ENCODE results near the gene MEGF11. TPM values are rescaled to one million over a fixed set of nuclear protein-coding genes. Genes with fewer than 3 reads are reported as not detected.

Gene MEGF11
- total RNA-seq, 2 donors from 2014 or later = not detected

- H3K4me1 ChIP-seq (replicated peaks) = no peaks in the 10 kb centered on the region
- no peaks in the 10 kb centered on the region for H3K9me3 ChIP-seq
- intact Hi-C loops (cut with DNase I) = no loop called here
- TF ChIP-seq CTCF (IDR thresholded peaks at IDR 0.05) (no peak), POLR2AphosphoS5 (IDR thresholded peaks at IDR 0.05) (no peak), POLR2A (IDR thresholded peaks at IDR 0.05) (no peak)
- no peak for DNase-seq (ENCODE audit: low spot score)
- H3K4me3 ChIP-seq = peak overlapping the region in 1 of 2 donors; percentile 63
- H3K27ac ChIP-seq = no peak overlapping the region
- no peaks in the 10 kb centered on the region for H3K27me3 ChIP-seq (replicated peaks; ENCODE audit: insufficient read depth)
- no peaks in the 10 kb centered on the region for H3K36me3 ChIP-seq
- 23% methylated on average over 3 of the region's 3 CpGs for WGBS
Measured at GRCh38 chr15:66294932-66295235, 41.3 kb upstream of the MEGF11 start.

DNA sequence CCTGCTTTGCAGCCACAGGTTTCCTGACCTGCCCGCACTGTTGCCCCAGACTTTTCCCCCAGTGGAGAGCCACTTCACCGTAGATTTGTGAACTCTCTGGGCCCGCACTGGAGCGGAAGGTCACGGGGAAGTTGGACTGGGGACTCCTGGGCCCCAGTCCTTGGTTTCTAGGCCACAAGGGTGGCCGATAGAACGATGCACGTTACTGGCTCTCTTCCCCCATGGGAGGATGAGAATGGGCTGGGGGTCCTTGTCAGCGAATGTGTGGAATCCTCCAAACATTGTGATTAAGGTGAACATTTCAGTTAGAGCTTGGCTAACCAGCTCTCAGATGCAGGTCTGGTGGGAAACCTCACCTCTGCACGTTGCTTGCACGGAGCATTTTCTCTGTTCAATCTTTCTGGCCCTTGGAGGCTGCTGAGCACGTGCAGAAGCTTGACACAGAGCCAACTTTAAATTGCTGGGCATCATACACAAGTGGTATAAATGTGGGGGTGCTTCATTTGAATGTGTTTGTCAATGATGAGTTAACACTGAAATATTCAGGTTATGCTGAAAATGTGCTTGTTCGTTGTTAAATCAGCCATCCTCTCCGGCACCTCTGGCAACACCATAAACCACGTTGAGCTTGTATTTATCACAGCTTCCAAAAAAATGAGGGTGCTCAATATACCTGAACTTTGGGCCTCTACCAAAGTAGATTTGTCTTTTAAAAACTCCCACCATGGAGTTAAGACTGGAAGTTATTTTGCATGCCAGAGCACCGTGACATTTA lies 40.8 kb upstream of the MEGF11 start:
- 3% methylated on average over 16 of the region's 16 CpGs for WGBS
- DNase-seq (ENCODE audit: low spot score) = no peak
- intact Hi-C loops (cut with DNase I) = no loop called here
- no peak for TF ChIP-seq CTCF (IDR thresholded peaks at IDR 0.05)
- no peak for TF ChIP-seq POLR2A (IDR thresholded peaks at IDR 0.05)
- TF ChIP-seq POLR2AphosphoS5 (IDR thresholded peaks at IDR 0.05) = no peak
- Histone ChIP-seq H3K36me3 (no peaks in the 10 kb centered on the region), H3K4me3 (peak overlapping the region; percentile 54 to 63), H3K27me3 (replicated peaks; ENCODE audit: insufficient read depth) (no peaks in the 10 kb centered on the region), H3K9me3 (no peaks in the 10 kb centered on the region), H3K4me1 (replicated peaks) (no peaks in the 10 kb centered on the region), H3K27ac (peak overlapping the region; percentile 86 to 87)

DNA sequence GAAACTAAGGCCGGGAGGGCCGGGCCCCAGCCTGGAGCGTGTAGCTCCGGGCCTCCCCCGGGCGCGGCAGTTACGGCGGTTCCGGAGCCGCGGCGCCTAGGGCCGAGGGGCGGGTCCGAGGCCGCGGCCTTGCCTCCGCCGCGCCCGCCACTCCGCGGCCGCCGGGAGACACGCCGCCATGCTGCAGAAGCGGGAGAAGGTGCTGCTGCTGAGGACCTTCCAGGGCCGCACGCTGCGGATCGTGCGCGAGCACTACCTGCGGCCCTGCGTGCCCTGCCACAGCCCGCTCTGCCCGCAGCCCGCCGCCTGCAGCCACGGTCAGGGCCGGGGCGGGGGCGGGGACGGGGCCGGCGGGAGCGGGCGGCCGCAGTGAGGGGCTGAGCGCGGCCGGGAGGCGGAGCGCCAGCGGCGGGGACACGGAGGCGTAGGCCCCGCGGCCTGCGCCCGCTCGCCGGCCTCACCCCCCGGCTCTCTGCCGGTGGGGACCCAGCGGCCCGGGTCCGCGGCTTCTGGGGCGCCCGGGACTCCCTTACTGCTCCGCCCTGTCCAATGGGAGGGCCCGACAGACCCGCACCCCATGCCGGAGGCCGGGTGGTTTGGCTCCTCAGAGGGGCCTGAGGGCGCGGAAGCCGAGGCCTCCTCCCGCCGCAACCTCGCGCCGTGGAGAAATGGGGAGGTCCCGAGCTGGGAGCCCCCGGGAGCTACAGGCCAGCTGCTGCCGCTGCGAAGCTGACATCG lies 40.0 kb upstream of the MEGF11 start, which contains the start of gene DIS3L:
Gene DIS3L (plus strand): TSS at position 150 of the 738 bp plus-strand sequence. CDS start 29 bp downstream, at position 179.
- intact Hi-C loops (cut with DNase I) = no loop called here

GRCh38 chr15:66292571-66293418 lies 39.2 kb upstream of the MEGF11 start:
- Histone ChIP-seq H3K4me1 (replicated peaks) (no peaks in the 10 kb centered on the region), H3K9me3 (no peaks in the 10 kb centered on the region), H3K27ac (peak overlapping the region; percentile 86 to 87), H3K36me3 (no peaks in the 10 kb centered on the region), H3K4me3 (peak overlapping the region; percentile 54 to 63), H3K27me3 (replicated peaks; ENCODE audit: insufficient read depth) (no peaks in the 10 kb centered on the region)
- DNase-seq (ENCODE audit: low spot score) = no peak
- TF ChIP-seq CTCF (IDR thresholded peaks at IDR 0.05) = no peak
- TF ChIP-seq POLR2AphosphoS5 (IDR thresholded peaks at IDR 0.05) = no peak
- no peak for TF ChIP-seq POLR2A (IDR thresholded peaks at IDR 0.05)
- WGBS = 3% methylated on average over 22 of the region's 22 CpGs
- intact Hi-C loops (cut with DNase I) = no loop called here

More for the DNA sequence above, 40.0 kb upstream of the MEGF11 start, which contains the start of gene DIS3L:
- Histone ChIP-seq H3K27ac (peak within 1 kb of the TSS; percentile 86 to 87), H3K36me3 (no peaks in the 10 kb centered on the region), H3K4me3 (peak within 1 kb of the TSS; percentile 54 to 63), H3K4me1 (replicated peaks) (no peaks in the 10 kb centered on the region), H3K9me3 (no peaks in the 10 kb centered on the region), H3K27me3 (replicated peaks; ENCODE audit: insufficient read depth) (no peaks in the 10 kb centered on the region)
- TF ChIP-seq POLR2A (IDR thresholded peaks at IDR 0.05) = peak; percentile 33
- TF ChIP-seq POLR2AphosphoS5 (IDR thresholded peaks at IDR 0.05) = peak; percentile 6
- peak in 2 of 4 experiments; percentile 6 to 28 for TF ChIP-seq CTCF (IDR thresholded peaks at IDR 0.05)
- WGBS = under 1% methylated on average over 41 of the region's 92 CpGs
- peak; percentile 36 for DNase-seq (ENCODE audit: low spot score)
